PC-9 (cell line): Measurements from ENCODE around the gene SH3RF1. TPM values are rescaled to one million over a fixed set of nuclear protein-coding genes. Genes with fewer than 3 reads are reported as not detected.
A peak's percentile ranks its signal among the peaks of the same experiment; 100 is the strongest.

Experiments used
- BruUV-seq: library from RNA; stranded (reverse); fragments of 400-500 nt; replicated peaks from 2 replicates; lab custom pipeline; 2021; lab: Mats Ljungman, UMichigan
- CTCF ChIA-PET: fragments of 300-600 bp; sonication (Branson Sonifier 250); formaldehyde crosslinking; loops from one replicate; lab custom pipeline; 2022; ENCODE audit warnings: antibody characterized with exemption; lab: Charles Lee
- POLR2A ChIA-PET: fragments of 300-600 bp; sonication (Branson Sonifier 250); formaldehyde crosslinking; loops from one replicate; lab custom pipeline; 2022; ENCODE audit warnings: antibody characterized with exemption; ENCODE audit not compliant: unreplicated experiment; lab: Charles Lee
- DNase-seq, 2 experiments: peaks; one replicate each; pipeline versions ENCODE4 v3.0.0 to v3.0.0-alpha.2; 2015 to 2022; ENCODE audit warnings: mixed read lengths in 1 of 2
- H2AFZ ChIP-seq: fragments of 200-600 bp; sonication (generic); 2 replicates; pipeline ENCODE4 v1.8.1; 2017; ENCODE audit warnings: antibody characterized with exemption
- H3F3A ChIP-seq: fragments of 200-600 bp; sonication (generic); 2 replicates; pipeline ENCODE4 v1.8.1; 2017; ENCODE audit warnings: antibody characterized with exemption, mild to moderate bottlenecking, low read depth; ENCODE audit not compliant: insufficient read depth
- H3K27ac ChIP-seq: fragments of 200-600 bp; sonication (generic); 2 replicates; pipeline ENCODE4 v1.6.1; 2016; ENCODE audit warnings: mixed run types
- H3K27me3 ChIP-seq: fragments of 200-600 bp; sonication (generic); 2 replicates; pipeline ENCODE4 v1.6.1; 2016; ENCODE audit warnings: low read depth, mixed run types; ENCODE audit not compliant: insufficient read depth
- H3K36me3 ChIP-seq: fragments of 200-600 bp; sonication (generic); 2 replicates; pipeline ENCODE4 v1.6.1; 2016; ENCODE audit warnings: low read depth, mixed run types
- H3K4me1 ChIP-seq: fragments of 200-600 bp; sonication (generic); replicated peaks from 2 replicates; pipeline ENCODE4 v1.6.1; 2016; ENCODE audit warnings: mixed run types; ENCODE audit not compliant: insufficient read depth
- H3K4me2 ChIP-seq: fragments of 200-600 bp; sonication (generic); 2 replicates; pipeline ENCODE4 v1.6.1; 2017; ENCODE audit warnings: mixed run types
- H3K4me3 ChIP-seq: fragments of 200-600 bp; sonication (generic); 2 replicates; pipeline ENCODE4 v1.6.1; 2016; ENCODE audit warnings: mixed run types
- H3K79me2 ChIP-seq: fragments of 200-600 bp; sonication (generic); 2 replicates; pipeline ENCODE4 v1.6.1; 2017; ENCODE audit warnings: low read depth, mixed run types
- H3K9me2 ChIP-seq: fragments of 200-600 bp; sonication (generic); 2 replicates; pipeline ENCODE4 v1.8.1; 2017; ENCODE audit warnings: mild to moderate bottlenecking; ENCODE audit not compliant: insufficient read depth
- H3K9me3 ChIP-seq: fragments of 200-600 bp; sonication (generic); 2 replicates; pipeline ENCODE4 v1.8.1; 2016; ENCODE audit warnings: low read depth; ENCODE audit not compliant: insufficient read depth
- H4K20me1 ChIP-seq: fragments of 200-600 bp; sonication (generic); 2 replicates; pipeline ENCODE4 v1.8.1; 2017; ENCODE audit not compliant: insufficient read depth
- EZH2 ChIP-seq: fragments of 200-600 bp; sonication (generic); IDR thresholded peaks from 2 replicates; pipeline ENCODE4 v1.8.0; 2017; ENCODE audit warnings: antibody characterized with exemption, low read depth
- intact Hi-C: fragments of 100-400 bp; cut with micrococcal nuclease; formaldehyde crosslinking; loops from one replicate; pipeline ENCODE4 v1.10.0; 2022; ENCODE audit not compliant: unreplicated experiment
- total RNA-seq: library from RNA; stranded (reverse); gene quantifications from 2 replicates; pipeline ENCODE4 v1.2.3, GENCODE V29; 2021
- TF ChIP-seq, protein P1 (sequence below): fragments of 200-600 bp; sonication (generic); conservative IDR thresholded peaks from 2 replicates; pipeline ENCODE4 v1.6.1; 2017; ENCODE audit warnings: mixed run types, antibody characterized with exemption, mild to moderate bottlenecking, moderate library complexity

Gene SH3RF1
- total RNA-seq, 1 experiment from 2014 or later: 26.4 TPM

- TF ChIP-seq EZH2: no peak
- TF ChIP-seq, protein P1, sequence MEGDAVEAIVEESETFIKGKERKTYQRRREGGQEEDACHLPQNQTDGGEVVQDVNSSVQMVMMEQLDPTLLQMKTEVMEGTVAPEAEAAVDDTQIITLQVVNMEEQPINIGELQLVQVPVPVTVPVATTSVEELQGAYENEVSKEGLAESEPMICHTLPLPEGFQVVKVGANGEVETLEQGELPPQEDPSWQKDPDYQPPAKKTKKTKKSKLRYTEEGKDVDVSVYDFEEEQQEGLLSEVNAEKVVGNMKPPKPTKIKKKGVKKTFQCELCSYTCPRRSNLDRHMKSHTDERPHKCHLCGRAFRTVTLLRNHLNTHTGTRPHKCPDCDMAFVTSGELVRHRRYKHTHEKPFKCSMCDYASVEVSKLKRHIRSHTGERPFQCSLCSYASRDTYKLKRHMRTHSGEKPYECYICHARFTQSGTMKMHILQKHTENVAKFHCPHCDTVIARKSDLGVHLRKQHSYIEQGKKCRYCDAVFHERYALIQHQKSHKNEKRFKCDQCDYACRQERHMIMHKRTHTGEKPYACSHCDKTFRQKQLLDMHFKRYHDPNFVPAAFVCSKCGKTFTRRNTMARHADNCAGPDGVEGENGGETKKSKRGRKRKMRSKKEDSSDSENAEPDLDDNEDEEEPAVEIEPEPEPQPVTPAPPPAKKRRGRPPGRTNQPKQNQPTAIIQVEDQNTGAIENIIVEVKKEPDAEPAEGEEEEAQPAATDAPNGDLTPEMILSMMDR: no peak
- POLR2A ChIA-PET: no interaction called here
- no peaks in the 10 kb centered on the region for H4K20me1 ChIP-seq
- no peak for DNase-seq
- no TSS peak for BruUV-seq
- no peaks in the 10 kb centered on the region for H3K27me3 ChIP-seq
- peak overlapping the region; percentile 98 for H3K27ac ChIP-seq
- H3K9me2 ChIP-seq: no peaks in the 10 kb centered on the region
- no peaks in the 10 kb centered on the region for H3K9me3 ChIP-seq
- intact Hi-C loops: loop anchor here (5.0 kb wide), 4 partner anchors 90 to 370 kb away; partner anchors contain the start of gene SH3RF1
- H3K4me1 ChIP-seq: peaks cover 25% of the 10 kb centered on the region
- CTCF ChIA-PET: no interaction called here
- H3F3A ChIP-seq: peaks cover 20% of the 10 kb centered on the region
- H3K4me3 ChIP-seq: no peak overlapping the region
- no peak overlapping the region for H3K4me2 ChIP-seq
- H3K36me3 ChIP-seq: no peaks in the 10 kb centered on the region; the same call in 1 of the 2 replicates
- 0 out of 2 replicates have a peak, but pooled peaks cover 5% of the 10 kb centered on the region for H3K79me2 ChIP-seq
- H2AFZ ChIP-seq: no peak overlapping the region
Measured at GRCh38 chr4:169117591-169118081, 153.1 kb downstream of the SH3RF1 start.

DNA sequence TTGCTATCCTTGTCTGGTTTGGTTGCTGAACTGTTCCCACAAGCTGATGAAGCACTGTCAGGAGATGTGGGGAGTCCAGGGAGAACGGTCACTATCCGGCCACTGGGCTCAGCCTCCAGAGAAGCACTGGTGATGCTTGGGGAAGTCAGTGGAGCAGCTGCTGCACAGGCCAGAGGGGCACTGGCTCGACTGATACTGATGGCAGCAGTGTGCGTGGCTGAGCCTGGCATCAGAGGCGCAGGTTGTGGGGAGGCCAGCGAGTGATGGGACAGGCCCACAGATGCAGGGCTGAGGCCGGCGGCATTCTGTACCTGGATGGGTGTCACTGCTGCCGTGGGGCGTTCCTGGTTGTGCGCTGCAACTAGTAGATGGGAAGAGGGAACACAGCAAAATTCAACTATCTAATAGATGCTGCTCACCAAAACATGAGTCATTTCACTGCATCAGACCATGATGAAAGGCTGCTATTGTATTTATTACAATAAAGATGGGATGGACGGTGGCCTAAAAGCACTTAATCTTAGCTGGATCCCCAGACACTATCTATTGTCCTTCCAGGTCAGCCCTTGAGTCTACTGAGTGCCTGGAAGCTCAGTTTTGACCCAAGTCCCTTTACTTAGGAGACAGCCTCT lies 154.4 kb downstream of the SH3RF1 start:
- peaks cover 25% of the 10 kb centered on the region for H3K4me1 ChIP-seq
- peak overlapping the region; percentile 30 for H3K4me2 ChIP-seq
- no peaks in the 10 kb centered on the region for H3K27me3 ChIP-seq
- 0 out of 2 replicates have a peak, but pooled peaks cover 5% of the 10 kb centered on the region for H3K79me2 ChIP-seq
- no peak overlapping the region for H3K4me3 ChIP-seq
- no TSS peak for BruUV-seq
- H4K20me1 ChIP-seq: no peaks in the 10 kb centered on the region
- no peaks in the 10 kb centered on the region; the same call in 1 of the 2 replicates for H3K36me3 ChIP-seq
- TF ChIP-seq, protein P1: no peak
- TF ChIP-seq EZH2: no peak
- no peak overlapping the region for H2AFZ ChIP-seq
- ChIA-PET CTCF (interaction anchor here (0.6 to 1.1 kb wide), 3 partner anchors 49 to 369 kb away, joined by 3 read pairs; no protein-coding TSS in a partner anchor), POLR2A (interaction anchor here (0.7 kb wide), 3 partner anchors 12 to 122 kb away, joined by 3 to 10 read pairs (median 4); no protein-coding TSS in a partner anchor)
- peak overlapping the region; percentile 98 for H3K27ac ChIP-seq
- H3K9me2 ChIP-seq: no peaks in the 10 kb centered on the region
- H3F3A ChIP-seq: peaks cover 20% of the 10 kb centered on the region
- intact Hi-C loops: loop anchor here (1.0 to 5.0 kb wide), 5 partner anchors 46 to 371 kb away; partner anchors contain the start of gene SH3RF1
- no peak for DNase-seq
- no peaks in the 10 kb centered on the region for H3K9me3 ChIP-seq

GRCh38 chr4:169115897-169116254 lies 154.9 kb downstream of the SH3RF1 start:
- H3K4me1 ChIP-seq: peaks cover 25% of the 10 kb centered on the region
- no peaks in the 10 kb centered on the region; the same call in 1 of the 2 replicates for H3K36me3 ChIP-seq
- no peak overlapping the region for H3K4me3 ChIP-seq
- no peaks in the 10 kb centered on the region for H3K9me2 ChIP-seq
- POLR2A ChIA-PET: interaction anchor here (0.7 kb wide), 5 partner anchors 12 to 201 kb away, joined by 3 to 10 read pairs (median 3); partner anchors contain the start of gene CBR4
- H2AFZ ChIP-seq: no peak overlapping the region
- no TSS peak for BruUV-seq
- H3K27ac ChIP-seq: peak overlapping the region; percentile 98
- H3K9me3 ChIP-seq: no peaks in the 10 kb centered on the region
- TF ChIP-seq, protein P1: peak; percentile 49; the same call in 1 of the 2 replicates
- no peak for TF ChIP-seq EZH2
- intact Hi-C loops: loop anchor here (1.0 to 5.0 kb wide), 5 partner anchors 46 to 371 kb away; partner anchors contain the start of gene SH3RF1
- DNase-seq: peak; percentile 78 to 93
- CTCF ChIA-PET: interaction anchor here (0.6 to 1.1 kb wide), 4 partner anchors 48 to 370 kb away, joined by 3 to 5 read pairs (median 3); no protein-coding TSS in a partner anchor
- 0 out of 2 replicates have a peak, but pooled peaks cover 5% of the 10 kb centered on the region for H3K79me2 ChIP-seq
- no peaks in the 10 kb centered on the region for H4K20me1 ChIP-seq
- H3K4me2 ChIP-seq: peak overlapping the region; percentile 53
- peaks cover 20% of the 10 kb centered on the region for H3F3A ChIP-seq
- no peaks in the 10 kb centered on the region for H3K27me3 ChIP-seq
